Peyer's patch (tissue), 4 donors: ENCODE data around the gene RFXAP. TPM values are rescaled to one million over a fixed set of nuclear protein-coding genes. Genes with fewer than 3 reads are reported as not detected.

ENCODE experiments used
- DNase-seq, 3 donors: peaks; one replicate each; pipeline ENCODE4 v3.0.0-alpha.2; 2017 to 2019
- H3K27ac ChIP-seq, 4 donors: fragments of 200-600 bp; sonication (generic); one replicate each; pipeline ENCODE4 v1.5.1; 2016 to 2019
- H3K27me3 ChIP-seq, 2 donors: fragments of 200-600 bp; sonication (generic); one replicate each; pipeline ENCODE4 v1.5.1; 2019
- H3K36me3 ChIP-seq, 3 donors: fragments of 200-600 bp; sonication (generic); one replicate each; pipeline ENCODE4 v1.5.1; 2016 to 2019
- H3K4me1 ChIP-seq, 4 donors: fragments of 200-600 bp; sonication (generic); one replicate each; pipeline ENCODE4 v1.5.1; 2016 to 2019
- H3K4me3 ChIP-seq, 4 donors: fragments of 200-600 bp; sonication (generic); 1 replicate in 3 of 4; 2 replicates in 1 of 4; pipeline ENCODE4 v1.5.1; 2016 to 2019; ENCODE audit warnings: mild to moderate bottlenecking in 1 of 4
- H3K9me3 ChIP-seq, 4 donors: fragments of 200-600 bp; sonication (generic); one replicate each; pipeline ENCODE4 v1.5.1; 2016 to 2019; ENCODE audit warnings: mild to moderate bottlenecking in 1 of 4
- CTCF ChIP-seq, 6 experiments: fragments of 450-650 bp in 4 of 6; fragments of 200-600 bp in 2 of 6; sonication (generic) in 1 of 6; IDR thresholded peaks; one replicate each; pipeline ENCODE4 v1.5.1; 2017 to 2019; ENCODE audit warnings: antibody characterized with exemption in 6 of 6, mild to moderate bottlenecking in 3 of 6, moderate library complexity in 1 of 6
- POLR2A ChIP-seq, 2 donors: fragments of 450-650 bp; IDR thresholded peaks; one replicate each; pipeline ENCODE4 v1.5.1; 2017; ENCODE audit warnings: antibody characterized with exemption in 2 of 2, mild to moderate bottlenecking in 2 of 2, moderate library complexity in 2 of 2
- total RNA-seq, 4 donors: library from RNA; depleted of rRNA; stranded (reverse); fragments of >200 nt; gene quantifications; one replicate each; pipeline ENCODE4 v1.1.0, GENCODE V29; 2016

RFXAP gene
- total RNA-seq, 4 donors from 2014 or later = 3.8 to 5.5 (median 4.6) TPM

GRCh38 chr13:36806102-36806501 is 12.9 kb upstream of the RFXAP start:
- H3K4me1 ChIP-seq = no peaks in the 10 kb centered on the region
- H3K27ac ChIP-seq = no peak overlapping the region
- H3K27me3 ChIP-seq = no peaks in the 10 kb centered on the region
- no peak for DNase-seq
- no peak overlapping the region for H3K4me3 ChIP-seq
- no peaks in the 10 kb centered on the region for H3K36me3 ChIP-seq
- no peak for TF ChIP-seq POLR2A (IDR thresholded peaks at IDR 0.05)
- TF ChIP-seq CTCF (IDR thresholded peaks at IDR 0.05) = no peak
- no peaks in the 10 kb centered on the region for H3K9me3 ChIP-seq

- Histone ChIP-seq H3K36me3 (no peaks in the 10 kb centered on the region), H3K4me1 (no peaks in the 10 kb centered on the region), H3K4me3 (no peak overlapping the region), H3K27ac (no peak overlapping the region), H3K27me3 (no peaks in the 10 kb centered on the region), H3K9me3 (no peaks in the 10 kb centered on the region)
- no peak for TF ChIP-seq CTCF (IDR thresholded peaks at IDR 0.05)
- no peak for TF ChIP-seq POLR2A (IDR thresholded peaks at IDR 0.05)
- no peak for DNase-seq
Observed at GRCh38 chr13:36807616-36808015, 11.4 kb upstream of the RFXAP start.

DNA sequence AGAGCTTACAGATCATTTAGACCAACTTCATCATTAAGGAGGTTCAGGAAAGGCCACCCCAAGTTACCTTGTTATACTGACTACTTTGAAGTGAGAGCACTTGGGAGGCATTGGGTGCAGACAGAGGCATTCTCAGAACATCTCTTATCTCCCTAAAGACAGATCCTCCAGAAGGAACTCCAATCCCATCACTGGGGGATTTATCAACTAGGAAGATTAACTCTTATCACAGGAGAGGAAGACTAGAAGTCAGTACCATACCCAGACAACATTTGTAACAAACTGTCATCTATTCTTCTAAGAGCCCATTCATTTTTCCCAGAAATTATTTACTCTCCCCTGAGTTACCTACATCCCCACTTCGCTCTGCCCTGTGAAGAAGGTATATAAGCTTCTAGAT is 5.8 kb upstream of the RFXAP start:
- no peaks in the 10 kb centered on the region for H3K9me3 ChIP-seq
- H3K4me3 ChIP-seq = no peak overlapping the region
- no peaks in the 10 kb centered on the region for H3K36me3 ChIP-seq
- no peak overlapping the region for H3K27ac ChIP-seq
- H3K27me3 ChIP-seq = no peaks in the 10 kb centered on the region
- no peak for TF ChIP-seq POLR2A (IDR thresholded peaks at IDR 0.05)
- no peak for DNase-seq
- H3K4me1 ChIP-seq = no peaks in the 10 kb centered on the region

DNA sequence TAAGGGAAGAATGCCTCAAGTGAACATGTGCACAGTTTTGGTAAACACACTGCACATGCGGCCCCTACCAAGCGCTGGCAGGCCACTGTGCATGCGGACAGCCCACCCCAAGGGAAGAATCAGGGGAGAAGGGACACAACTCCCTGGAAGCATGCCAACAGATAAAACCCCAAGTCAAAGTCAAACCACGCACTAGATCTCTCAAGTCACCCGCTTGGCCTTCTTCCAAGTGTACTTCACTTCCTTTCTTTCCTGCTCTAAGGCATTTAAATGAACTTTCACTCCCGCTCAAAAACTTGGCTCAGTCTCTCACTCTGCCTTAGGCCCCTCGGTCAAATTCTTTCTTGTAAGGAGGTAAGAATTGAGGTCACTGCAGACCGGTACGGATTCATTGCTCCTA is 4.6 kb upstream of the RFXAP start:
- no peak overlapping the region for H3K27ac ChIP-seq
- H3K4me1 ChIP-seq = no peaks in the 10 kb centered on the region
- no peak for DNase-seq
- H3K27me3 ChIP-seq = no peaks in the 10 kb centered on the region
- no peaks in the 10 kb centered on the region for H3K9me3 ChIP-seq
- TF ChIP-seq POLR2A (IDR thresholded peaks at IDR 0.05) = no peak
- TF ChIP-seq CTCF (IDR thresholded peaks at IDR 0.05) = no peak
- no peaks in the 10 kb centered on the region for H3K36me3 ChIP-seq
- no peak overlapping the region for H3K4me3 ChIP-seq

- DNase-seq = no peak
- H3K27me3 ChIP-seq = no peaks in the 10 kb centered on the region
- TF ChIP-seq POLR2A (IDR thresholded peaks at IDR 0.05) = no peak
- peak in 2 of 6 experiments; percentile 16 to 17 for TF ChIP-seq CTCF (IDR thresholded peaks at IDR 0.05)
- no peak overlapping the region for H3K4me3 ChIP-seq
- no peaks in the 10 kb centered on the region for H3K36me3 ChIP-seq
- peaks cover 0 to 5% (median 0%) of the 10 kb centered on the region in 4 donors for H3K4me1 ChIP-seq
- H3K27ac ChIP-seq = no peak overlapping the region
- H3K9me3 ChIP-seq = no peaks in the 10 kb centered on the region
Observed at GRCh38 chr13:36815062-36815461, 4.0 kb upstream of the RFXAP start.

- Histone ChIP-seq H3K4me3 (peak overlapping the region; percentile 84 to 91 (median 89)), H3K27me3 (no peaks in the 10 kb centered on the region), H3K36me3 (no peaks in the 10 kb centered on the region), H3K9me3 (no peaks in the 10 kb centered on the region), H3K27ac (peak overlapping the region in 3 of 4 donors; percentile 79 to 92 (median 81)), H3K4me1 (peaks cover 0 to 18% (median 3%) of the 10 kb centered on the region in 4 donors)
- TF ChIP-seq CTCF (IDR thresholded peaks at IDR 0.05) (no peak), POLR2A (IDR thresholded peaks at IDR 0.05) (no peak)
- no peak for DNase-seq
Observed at GRCh38 chr13:36817996-36818803, 822 bp upstream of the RFXAP start.
